ENCODE measurements around the gene PPM1J.
A peak's percentile ranks its signal among the peaks of the same experiment; 100 is the strongest.
"Not testable (repeated sequence)": the region's sequence is repeated elsewhere in the genome, so short reads cannot be mapped to it uniquely, and the experiment has no call there.

Gene PPM1J

GRCh38 chr1:112715264-112716053, at the start of gene PPM1J:
TSS of gene PPM1J (minus strand) at chr1:112715332. CDS start at chr1:112715301, 31 bp downstream.
- peak; percentile 99 for DNase-seq

- DNase-seq: no peak
These were observed 47.7 kb upstream of the PPM1J start for GRCh38 chr1:112762541-112763500.

GRCh38 chr1:112761714-112762480, 46.8 kb upstream of the PPM1J start:
- no peak for DNase-seq

GRCh38 chr1:112759228-112759627, 44.1 kb upstream of the PPM1J start:
- DNase-seq: no peak

GRCh38 chr1:112754116-112754628, 39.0 kb upstream of the PPM1J start:
- no peak for DNase-seq

- no peak for DNase-seq
These were observed 33.3 kb upstream of the PPM1J start for GRCh38 chr1:112748396-112748795.

- DNase-seq: no peak
These were observed 29.0 kb upstream of the PPM1J start for GRCh38 chr1:112744009-112744578.

GRCh38 chr1:112743174-112744008, 28.3 kb upstream of the PPM1J start:
- no peak for DNase-seq

- DNase-seq: peak; percentile 16
These were observed 22.4 kb upstream of the PPM1J start for GRCh38 chr1:112737573-112737972.

- no peak for DNase-seq
These were observed 20.6 kb upstream of the PPM1J start for GRCh38 chr1:112735752-112736151.

GRCh38 chr1:112731451-112731850, 16.3 kb upstream of the PPM1J start:
- no peak for DNase-seq

- no peak for DNase-seq
These were observed 14.8 kb upstream of the PPM1J start for GRCh38 chr1:112729909-112730308.

GRCh38 chr1:112729011-112729410, 13.9 kb upstream of the PPM1J start:
- DNase-seq: not testable (repeated sequence)

- DNase-seq: not testable (repeated sequence)
These were observed 13.3 kb upstream of the PPM1J start for GRCh38 chr1:112728306-112728971.

GRCh38 chr1:112727716-112728115, 12.6 kb upstream of the PPM1J start:
- peak; percentile 41 for DNase-seq

- not testable (repeated sequence) for DNase-seq
These were observed 9.1 kb upstream of the PPM1J start for GRCh38 chr1:112724240-112724639.

- DNase-seq: no peak
These were observed 8.3 kb upstream of the PPM1J start for GRCh38 chr1:112723511-112723839.

- DNase-seq: no peak
These were observed 7.7 kb upstream of the PPM1J start for GRCh38 chr1:112722601-112723510.

- DNase-seq: no peak
These were observed 6.9 kb upstream of the PPM1J start for GRCh38 chr1:112721966-112722524.
